GM23338 (cell line): ENCODE data around the gene SREK1. TPM values are rescaled to one million over a fixed set of nuclear protein-coding genes. Genes with fewer than 3 reads are reported as not detected.

Source experiments
- ATAC-seq: fragments of 200-7000 bp; cut with Tn5 transposase; 3 replicates; pipeline ENCODE4 v1.9.1; 2020
- DNase-seq: peaks from one replicate; pipeline ENCODE4 v3.0.0-alpha.2; 2015; ENCODE audit warnings: low spot score
- H2AFZ ChIP-seq: fragments of 200-600 bp; sonication (generic); 2 replicates; pipeline ENCODE4 v1.8.0; 2016; ENCODE audit warnings: antibody characterized with exemption, mild to moderate bottlenecking, moderate library complexity
- H3F3A ChIP-seq: fragments of 200-600 bp; sonication (generic); replicated peaks from 2 replicates; pipeline ENCODE4 v1.8.0; 2017; ENCODE audit warnings: antibody characterized with exemption, mixed run types, low read depth
- H3K27ac ChIP-seq: fragments of 200-600 bp; sonication (generic); 2 replicates; pipeline ENCODE4 v1.6.1; 2016; ENCODE audit warnings: low read depth
- H3K27me3 ChIP-seq: fragments of 200-600 bp; sonication (generic); 2 replicates; pipeline ENCODE4 v1.8.0; 2016; ENCODE audit warnings: mild to moderate bottlenecking, mixed run types, moderate library complexity; ENCODE audit not compliant: insufficient read depth
- H3K36me3 ChIP-seq: fragments of 200-600 bp; sonication (generic); 2 replicates; pipeline ENCODE4 v1.8.0; 2016; ENCODE audit warnings: mild to moderate bottlenecking; ENCODE audit not compliant: insufficient read depth
- H3K4me1 ChIP-seq: fragments of 200-600 bp; sonication (generic); 2 replicates; pipeline ENCODE4 v1.8.0; 2016; ENCODE audit warnings: mild to moderate bottlenecking, moderate library complexity; ENCODE audit not compliant: insufficient read depth
- H3K4me2 ChIP-seq: fragments of 200-600 bp; sonication (generic); 2 replicates; pipeline ENCODE4 v1.7.1; 2017; ENCODE audit warnings: mixed run types
- H3K4me3 ChIP-seq: fragments of 200-600 bp; sonication (generic); 2 replicates; pipeline ENCODE4 v1.6.1; 2016; ENCODE audit warnings: mixed run types
- H3K79me2 ChIP-seq: fragments of 200-600 bp; sonication (generic); replicated peaks from 2 replicates; pipeline ENCODE4 v1.8.0; 2017; ENCODE audit warnings: mild to moderate bottlenecking; ENCODE audit not compliant: insufficient read depth
- H3K9me2 ChIP-seq: fragments of 200-600 bp; sonication (generic); 2 replicates; pipeline ENCODE4 v1.8.0; 2017; ENCODE audit not compliant: insufficient read depth
- H4K20me1 ChIP-seq: fragments of 200-600 bp; sonication (generic); replicated peaks from 2 replicates; pipeline ENCODE4 v1.8.0; 2017; ENCODE audit warnings: mild to moderate bottlenecking; ENCODE audit not compliant: insufficient read depth
- H3K27ac Mint-ChIP-seq: 2 replicates; pipeline ENCODE4 v1.8.0; 2020; ENCODE audit warnings: inconsistent platforms, mild to moderate bottlenecking, moderate library complexity, mixed read lengths
- H3K27me3 Mint-ChIP-seq: 3 replicates; pipeline ENCODE4 v1.8.0; 2022; ENCODE audit warnings: low read depth, mild to moderate bottlenecking, moderate library complexity, mixed read lengths, inconsistent platforms; ENCODE audit not compliant: insufficient read depth, poor library complexity
- H3K36me3 Mint-ChIP-seq: 3 replicates; pipeline ENCODE4 v1.8.0; 2021; ENCODE audit warnings: low read depth, mild to moderate bottlenecking, inconsistent platforms, moderate library complexity, mixed read lengths
- H3K4me1 Mint-ChIP-seq: 3 replicates; pipeline ENCODE4 v1.8.0; 2020; ENCODE audit warnings: mild to moderate bottlenecking, inconsistent platforms, mixed read lengths
- H3K4me3 Mint-ChIP-seq: 3 replicates; pipeline ENCODE4 v1.8.0; 2021; ENCODE audit warnings: moderate library complexity, mild to moderate bottlenecking, inconsistent platforms, mixed read lengths
- H3K9me3 Mint-ChIP-seq: 3 replicates; pipeline ENCODE4 v1.8.0; 2020; ENCODE audit warnings: moderate library complexity, mild to moderate bottlenecking, inconsistent platforms, mixed read lengths
- EZH2 ChIP-seq: fragments of 200-600 bp; sonication (generic); IDR thresholded peaks from one replicate; pipeline ENCODE4 v1.8.0; 2017; ENCODE audit warnings: antibody characterized with exemption, mild to moderate bottlenecking, low read depth; ENCODE audit not compliant: unreplicated experiment
- JUNB ChIP-seq: IDR thresholded peaks from one replicate; pipeline ENCODE4 v1.6.1; 2016; ENCODE audit warnings: antibody characterized with exemption; ENCODE audit not compliant: unreplicated experiment
- POLR2AphosphoS5 ChIP-seq: IDR thresholded peaks from 2 replicates; pipeline ENCODE4 v1.6.1; 2016; ENCODE audit warnings: antibody characterized with exemption, low read depth
- ZNF331 ChIP-seq: fragments of 250-450 bp; sonication (Bioruptor Pico); IDR thresholded peaks from 2 replicates; pipeline ENCODE4 v1.5.0; 2020; ENCODE audit warnings: low read depth, mild to moderate bottlenecking, moderate library complexity
- polyA plus RNA-seq: library from polyadenylated mRNA; unstranded; fragments of >200 nt; fragmentation: Nextera tagmentation; extraction: Ambion mirVana; gene quantifications from 2 replicates; pipeline ENCODE4 v1.2.1, GENCODE V29; 2016
- total RNA-seq: library from RNA; depleted of rRNA; stranded (reverse); fragments of >200 nt; shearing (Covaris generic); gene quantifications from 2 replicates; pipeline ENCODE4 v1.2.3, GENCODE V29; 2014
- TF ChIP-seq, protein P1 (sequence below): IDR thresholded peaks from 2 replicates; pipeline ENCODE4 v1.6.1; 2016; ENCODE audit warnings: antibody characterized with exemption
- TF ChIP-seq, protein P2 (sequence below): IDR thresholded peaks from one replicate; pipeline ENCODE4 v1.6.1; 2018; ENCODE audit warnings: antibody characterized with exemption; ENCODE audit not compliant: unreplicated experiment

The SREK1 gene
- total and polyA plus RNA-seq, 2 experiments from 2014 or later = 64.3 to 66.4 TPM

DNA sequence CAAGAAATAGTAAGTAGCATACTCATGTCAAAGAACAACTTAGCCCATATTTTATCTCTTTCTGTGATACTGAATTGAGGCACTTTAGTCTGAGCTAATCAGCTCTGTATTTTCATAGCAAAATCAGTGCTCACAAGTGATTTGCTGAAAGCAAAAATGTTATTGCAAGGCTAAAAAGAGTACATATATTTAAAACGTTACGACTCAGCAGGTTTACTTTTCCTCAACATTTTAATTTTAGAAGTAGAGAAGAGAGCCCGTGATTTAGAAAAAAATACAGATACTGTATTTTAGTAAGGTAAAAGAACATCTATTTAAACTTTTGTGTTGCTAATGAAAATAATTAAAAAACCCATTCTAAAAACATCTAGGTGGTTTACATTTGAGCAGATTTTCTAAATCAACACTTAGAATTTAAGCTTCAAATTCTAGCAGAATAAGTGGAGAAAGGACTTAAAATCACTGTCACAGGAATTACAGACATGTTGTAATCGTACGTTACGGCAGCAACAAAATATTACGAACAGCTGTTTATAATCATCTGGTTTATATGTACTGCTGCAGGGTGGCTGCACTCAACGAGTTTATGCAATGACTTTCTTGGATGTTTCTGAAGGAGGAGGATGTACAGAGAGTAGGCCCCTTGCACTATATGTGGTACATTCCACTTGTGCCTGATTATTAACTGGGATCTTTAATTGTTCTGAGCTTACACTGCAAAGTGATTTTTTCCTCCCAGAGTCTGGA, 20.1 kb downstream of the SREK1 start:
- Histone ChIP-seq H3K27ac (no peak overlapping the region), H3K4me1 (no peaks in the 10 kb centered on the region), H3K4me2 (no peak overlapping the region), H3K9me2 (no peaks in the 10 kb centered on the region), H3K36me3 (peaks cover 20% of the 10 kb centered on the region; the same call in 1 of the 2 replicates), H4K20me1 (no peaks in the 10 kb centered on the region), H3F3A (no peaks in the 10 kb centered on the region), H3K79me2 (no peaks in the 10 kb centered on the region), H2AFZ (no peak overlapping the region), H3K27me3 (no peaks in the 10 kb centered on the region), H3K4me3 (no peak overlapping the region)
- TF ChIP-seq EZH2 = no peak
- TF ChIP-seq, protein P1, sequence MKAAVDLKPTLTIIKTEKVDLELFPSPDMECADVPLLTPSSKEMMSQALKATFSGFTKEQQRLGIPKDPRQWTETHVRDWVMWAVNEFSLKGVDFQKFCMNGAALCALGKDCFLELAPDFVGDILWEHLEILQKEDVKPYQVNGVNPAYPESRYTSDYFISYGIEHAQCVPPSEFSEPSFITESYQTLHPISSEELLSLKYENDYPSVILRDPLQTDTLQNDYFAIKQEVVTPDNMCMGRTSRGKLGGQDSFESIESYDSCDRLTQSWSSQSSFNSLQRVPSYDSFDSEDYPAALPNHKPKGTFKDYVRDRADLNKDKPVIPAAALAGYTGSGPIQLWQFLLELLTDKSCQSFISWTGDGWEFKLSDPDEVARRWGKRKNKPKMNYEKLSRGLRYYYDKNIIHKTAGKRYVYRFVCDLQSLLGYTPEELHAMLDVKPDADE = no peak
- no peak for TF ChIP-seq POLR2AphosphoS5
- no peak overlapping the region for H3K4me3 Mint-ChIP-seq
- H3K36me3 Mint-ChIP-seq = peaks cover 60% of the 10 kb centered on the region; the same call in 2 of the 3 replicates
- H3K27me3 Mint-ChIP-seq = no peaks in the 10 kb centered on the region
- no peaks in the 10 kb centered on the region for H3K4me1 Mint-ChIP-seq
- ATAC-seq = no peak
- no peaks in the 10 kb centered on the region for H3K9me3 Mint-ChIP-seq
- no peak overlapping the region; the same call in 1 of the 2 replicates for H3K27ac Mint-ChIP-seq
- no peak for DNase-seq

DNA sequence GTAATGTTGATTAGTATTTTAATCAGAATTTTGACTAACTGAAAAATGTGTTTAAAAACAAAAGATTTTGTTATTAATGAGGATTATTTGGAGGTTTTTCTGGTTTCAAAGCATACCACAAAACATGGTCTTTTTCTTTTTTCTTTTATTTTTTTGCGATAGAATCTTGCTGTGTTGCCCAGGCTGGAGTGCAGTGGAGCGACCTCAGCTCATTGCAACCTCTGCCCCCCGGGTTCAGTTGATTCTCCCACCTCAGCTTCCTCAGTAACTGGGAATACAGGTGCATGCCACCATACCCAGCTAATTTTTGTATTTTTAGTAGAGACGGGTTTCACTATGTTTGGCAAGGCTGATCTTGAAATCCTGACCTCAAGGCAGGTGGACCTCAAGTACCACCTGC, 24.1 kb downstream of the SREK1 start:
- Histone ChIP-seq H3F3A (no peaks in the 10 kb centered on the region), H3K27me3 (no peaks in the 10 kb centered on the region), H3K4me2 (no peak overlapping the region), H3K36me3 (peaks cover 13% of the 10 kb centered on the region; the same call in 1 of the 2 replicates), H3K27ac (no peak overlapping the region), H4K20me1 (no peaks in the 10 kb centered on the region), H3K4me1 (no peaks in the 10 kb centered on the region), H3K9me2 (no peaks in the 10 kb centered on the region), H3K79me2 (no peaks in the 10 kb centered on the region), H2AFZ (no peak overlapping the region), H3K4me3 (no peak overlapping the region)
- Mint-ChIP-seq H3K27me3 (no peaks in the 10 kb centered on the region), H3K36me3 (peaks cover 45% of the 10 kb centered on the region), H3K4me1 (no peaks in the 10 kb centered on the region), H3K27ac (no peak overlapping the region), H3K4me3 (no peak overlapping the region), H3K9me3 (no peaks in the 10 kb centered on the region)
- DNase-seq = no peak
- TF ChIP-seq ZNF331 = no peak
- TF ChIP-seq, protein P2, sequence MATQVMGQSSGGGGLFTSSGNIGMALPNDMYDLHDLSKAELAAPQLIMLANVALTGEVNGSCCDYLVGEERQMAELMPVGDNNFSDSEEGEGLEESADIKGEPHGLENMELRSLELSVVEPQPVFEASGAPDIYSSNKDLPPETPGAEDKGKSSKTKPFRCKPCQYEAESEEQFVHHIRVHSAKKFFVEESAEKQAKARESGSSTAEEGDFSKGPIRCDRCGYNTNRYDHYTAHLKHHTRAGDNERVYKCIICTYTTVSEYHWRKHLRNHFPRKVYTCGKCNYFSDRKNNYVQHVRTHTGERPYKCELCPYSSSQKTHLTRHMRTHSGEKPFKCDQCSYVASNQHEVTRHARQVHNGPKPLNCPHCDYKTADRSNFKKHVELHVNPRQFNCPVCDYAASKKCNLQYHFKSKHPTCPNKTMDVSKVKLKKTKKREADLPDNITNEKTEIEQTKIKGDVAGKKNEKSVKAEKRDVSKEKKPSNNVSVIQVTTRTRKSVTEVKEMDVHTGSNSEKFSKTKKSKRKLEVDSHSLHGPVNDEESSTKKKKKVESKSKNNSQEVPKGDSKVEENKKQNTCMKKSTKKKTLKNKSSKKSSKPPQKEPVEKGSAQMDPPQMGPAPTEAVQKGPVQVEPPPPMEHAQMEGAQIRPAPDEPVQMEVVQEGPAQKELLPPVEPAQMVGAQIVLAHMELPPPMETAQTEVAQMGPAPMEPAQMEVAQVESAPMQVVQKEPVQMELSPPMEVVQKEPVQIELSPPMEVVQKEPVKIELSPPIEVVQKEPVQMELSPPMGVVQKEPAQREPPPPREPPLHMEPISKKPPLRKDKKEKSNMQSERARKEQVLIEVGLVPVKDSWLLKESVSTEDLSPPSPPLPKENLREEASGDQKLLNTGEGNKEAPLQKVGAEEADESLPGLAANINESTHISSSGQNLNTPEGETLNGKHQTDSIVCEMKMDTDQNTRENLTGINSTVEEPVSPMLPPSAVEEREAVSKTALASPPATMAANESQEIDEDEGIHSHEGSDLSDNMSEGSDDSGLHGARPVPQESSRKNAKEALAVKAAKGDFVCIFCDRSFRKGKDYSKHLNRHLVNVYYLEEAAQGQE = no peak
- TF ChIP-seq POLR2AphosphoS5 = no peak
- TF ChIP-seq JUNB = no peak
- no peak for ATAC-seq
